Measurements from ENCODE around the gene BAIAP2. TPM values are rescaled to one million over a fixed set of nuclear protein-coding genes. Genes with fewer than 3 reads are reported as not detected.

Gene BAIAP2
- total RNA-seq, 1 donor from 2014 or later, result 37.6 TPM

DNA sequence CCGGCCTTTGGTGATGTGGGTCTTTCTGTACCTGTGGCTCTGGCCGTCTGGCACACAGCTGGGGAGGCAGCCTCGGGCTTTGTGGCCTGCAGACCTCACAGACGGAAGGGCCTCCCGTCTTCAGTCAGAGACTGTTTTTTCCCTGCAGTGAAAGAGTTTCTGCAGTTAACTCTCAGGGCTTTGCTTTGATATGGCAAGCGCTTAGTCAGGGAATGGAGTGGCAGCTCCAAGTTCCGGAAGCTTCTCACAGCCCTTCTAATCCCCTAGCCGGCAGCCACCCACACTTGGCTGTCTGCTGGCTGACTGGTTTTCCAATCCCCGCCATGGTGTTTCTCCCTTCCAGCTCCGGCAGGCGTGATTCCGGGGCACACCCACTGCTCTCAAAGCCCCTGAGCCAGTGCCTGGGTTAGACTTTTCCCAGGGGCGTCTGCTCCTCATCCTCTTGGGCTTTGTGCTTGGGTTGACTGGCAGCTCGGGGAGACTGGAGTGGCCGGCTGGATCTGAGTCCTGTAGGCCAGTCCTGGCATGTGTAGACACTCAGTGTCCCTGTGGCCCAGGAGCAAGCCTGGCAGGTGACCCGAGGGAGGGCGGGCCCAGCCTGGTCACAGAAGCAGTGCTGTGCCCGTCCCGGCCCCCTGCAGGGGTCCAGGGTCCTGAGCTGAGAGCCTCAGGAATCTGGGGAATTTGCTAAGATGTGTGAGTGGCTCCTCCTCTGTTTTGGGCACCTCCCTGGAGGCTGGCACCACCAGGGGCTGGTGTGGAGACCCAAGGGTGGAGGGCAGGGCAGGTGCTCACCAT is 29.9 kb downstream of the BAIAP2 start:
- Mint-ChIP-seq H3K9me3 (ENCODE audit: low read depth) (no peaks in the 10 kb centered on the region), H3K27ac (no peak overlapping the region), H3K27me3 (no peaks in the 10 kb centered on the region), H3K4me3 (ENCODE audit: low read depth) (no peak overlapping the region), H3K4me1 (ENCODE audit: low read depth) (no peaks in the 10 kb centered on the region), H3K36me3 (ENCODE audit: insufficient read depth) (peaks cover 12% of the 10 kb centered on the region)
- DNase-seq (ENCODE audit: low spot score, unreplicated experiment), result no peak
- TF ChIP-seq, protein P1, sequence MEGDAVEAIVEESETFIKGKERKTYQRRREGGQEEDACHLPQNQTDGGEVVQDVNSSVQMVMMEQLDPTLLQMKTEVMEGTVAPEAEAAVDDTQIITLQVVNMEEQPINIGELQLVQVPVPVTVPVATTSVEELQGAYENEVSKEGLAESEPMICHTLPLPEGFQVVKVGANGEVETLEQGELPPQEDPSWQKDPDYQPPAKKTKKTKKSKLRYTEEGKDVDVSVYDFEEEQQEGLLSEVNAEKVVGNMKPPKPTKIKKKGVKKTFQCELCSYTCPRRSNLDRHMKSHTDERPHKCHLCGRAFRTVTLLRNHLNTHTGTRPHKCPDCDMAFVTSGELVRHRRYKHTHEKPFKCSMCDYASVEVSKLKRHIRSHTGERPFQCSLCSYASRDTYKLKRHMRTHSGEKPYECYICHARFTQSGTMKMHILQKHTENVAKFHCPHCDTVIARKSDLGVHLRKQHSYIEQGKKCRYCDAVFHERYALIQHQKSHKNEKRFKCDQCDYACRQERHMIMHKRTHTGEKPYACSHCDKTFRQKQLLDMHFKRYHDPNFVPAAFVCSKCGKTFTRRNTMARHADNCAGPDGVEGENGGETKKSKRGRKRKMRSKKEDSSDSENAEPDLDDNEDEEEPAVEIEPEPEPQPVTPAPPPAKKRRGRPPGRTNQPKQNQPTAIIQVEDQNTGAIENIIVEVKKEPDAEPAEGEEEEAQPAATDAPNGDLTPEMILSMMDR (IDR thresholded peaks at IDR 0.05; ENCODE audit: unreplicated experiment), result no peak

DNA sequence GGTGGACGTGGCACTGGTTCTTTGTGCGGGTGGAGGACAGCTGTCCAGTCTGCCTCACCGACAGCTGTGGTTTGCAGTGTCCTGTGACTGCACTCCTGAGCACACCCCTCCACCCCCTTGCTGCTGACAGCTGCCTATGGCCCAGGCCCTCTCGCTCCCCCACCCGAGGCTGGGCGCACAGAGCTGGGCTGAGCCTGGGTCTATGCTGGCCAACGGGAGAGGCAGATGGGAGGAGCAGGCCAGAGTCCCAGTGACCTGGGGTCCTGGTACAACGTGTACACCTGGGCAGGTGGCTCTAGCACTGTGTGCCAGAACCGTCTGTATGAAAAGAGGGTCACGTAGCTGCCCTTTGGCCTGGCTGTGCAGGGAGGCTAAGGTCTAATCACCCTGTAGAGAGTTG is 30.5 kb downstream of the BAIAP2 start:
- Mint-ChIP-seq H3K9me3 (ENCODE audit: low read depth) (no peaks in the 10 kb centered on the region), H3K27me3 (no peaks in the 10 kb centered on the region), H3K4me1 (ENCODE audit: low read depth) (peaks cover 2% of the 10 kb centered on the region), H3K36me3 (ENCODE audit: insufficient read depth) (peaks cover 8% of the 10 kb centered on the region), H3K27ac (no peak overlapping the region), H3K4me3 (ENCODE audit: low read depth) (no peak overlapping the region)
- DNase-seq (ENCODE audit: low spot score, unreplicated experiment), result no peak
- TF ChIP-seq, protein P1 (IDR thresholded peaks at IDR 0.05; ENCODE audit: unreplicated experiment), result no peak

DNA sequence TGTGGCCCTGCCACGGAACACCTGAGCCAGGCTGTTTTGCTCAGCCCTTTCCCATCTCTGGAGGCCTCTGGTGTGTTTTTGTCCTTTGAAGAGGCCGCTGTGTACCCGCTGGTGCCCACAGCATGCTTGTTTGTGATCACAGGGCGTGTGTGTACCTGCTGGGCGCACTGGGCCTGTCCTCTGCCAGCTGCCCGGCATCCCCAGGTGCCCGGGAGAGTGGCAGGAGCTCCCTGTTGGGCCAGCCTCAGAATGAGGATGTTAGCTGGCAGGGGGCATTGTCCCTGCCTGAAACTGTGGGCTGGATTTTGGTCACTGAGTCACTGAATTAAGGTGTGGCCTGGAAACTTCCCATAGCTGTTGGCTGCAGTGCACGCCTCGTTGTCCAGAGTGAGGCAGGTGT is 31.1 kb downstream of the BAIAP2 start:
- H3K36me3 Mint-ChIP-seq (ENCODE audit: insufficient read depth), result peaks cover 8% of the 10 kb centered on the region
- TF ChIP-seq, protein P1 (IDR thresholded peaks at IDR 0.05; ENCODE audit: unreplicated experiment), result no peak
- peaks cover 6% of the 10 kb centered on the region for H3K4me1 Mint-ChIP-seq (ENCODE audit: low read depth)
- no peak overlapping the region for H3K27ac Mint-ChIP-seq
- H3K4me3 Mint-ChIP-seq (ENCODE audit: low read depth), result no peak overlapping the region
- H3K9me3 Mint-ChIP-seq (ENCODE audit: low read depth), result no peaks in the 10 kb centered on the region
- no peak for DNase-seq (ENCODE audit: low spot score, unreplicated experiment)
- H3K27me3 Mint-ChIP-seq, result no peaks in the 10 kb centered on the region

DNA sequence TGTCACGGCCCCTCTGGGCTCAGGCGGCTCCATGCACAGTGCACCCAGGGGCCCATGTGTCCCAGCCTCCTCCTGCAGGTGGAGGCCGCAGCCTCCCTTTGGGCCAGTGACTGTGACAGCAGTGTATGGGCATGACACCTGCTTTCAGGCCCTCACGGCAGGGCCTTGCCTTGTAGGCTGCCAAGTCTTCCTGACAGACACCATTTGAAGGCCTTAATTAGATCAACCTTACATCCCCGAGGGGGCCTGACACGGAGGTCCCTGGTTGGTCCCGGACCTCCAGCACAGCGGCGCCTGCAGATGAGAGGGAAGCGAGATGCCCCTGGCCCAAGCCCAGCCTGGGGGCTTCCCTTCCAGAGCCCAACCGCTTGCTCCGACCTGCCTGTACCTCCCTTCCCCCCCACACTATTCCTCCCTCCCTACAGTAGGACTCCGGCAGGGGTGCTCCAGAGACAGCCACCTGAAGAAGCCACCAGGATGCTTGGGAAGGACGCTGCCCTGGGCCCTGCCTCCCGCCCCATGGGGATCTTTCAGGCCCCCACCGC is 31.9 kb downstream of the BAIAP2 start:
- no peaks in the 10 kb centered on the region for H3K27me3 Mint-ChIP-seq
- TF ChIP-seq, protein P1 (IDR thresholded peaks at IDR 0.05; ENCODE audit: unreplicated experiment), result no peak
- DNase-seq (ENCODE audit: low spot score, unreplicated experiment), result no peak
- H3K9me3 Mint-ChIP-seq (ENCODE audit: low read depth), result no peaks in the 10 kb centered on the region
- H3K4me1 Mint-ChIP-seq (ENCODE audit: low read depth), result peaks cover 7% of the 10 kb centered on the region
- no peak overlapping the region for H3K27ac Mint-ChIP-seq
- H3K36me3 Mint-ChIP-seq (ENCODE audit: insufficient read depth), result peaks cover 4% of the 10 kb centered on the region
- no peak overlapping the region for H3K4me3 Mint-ChIP-seq (ENCODE audit: low read depth)

DNA sequence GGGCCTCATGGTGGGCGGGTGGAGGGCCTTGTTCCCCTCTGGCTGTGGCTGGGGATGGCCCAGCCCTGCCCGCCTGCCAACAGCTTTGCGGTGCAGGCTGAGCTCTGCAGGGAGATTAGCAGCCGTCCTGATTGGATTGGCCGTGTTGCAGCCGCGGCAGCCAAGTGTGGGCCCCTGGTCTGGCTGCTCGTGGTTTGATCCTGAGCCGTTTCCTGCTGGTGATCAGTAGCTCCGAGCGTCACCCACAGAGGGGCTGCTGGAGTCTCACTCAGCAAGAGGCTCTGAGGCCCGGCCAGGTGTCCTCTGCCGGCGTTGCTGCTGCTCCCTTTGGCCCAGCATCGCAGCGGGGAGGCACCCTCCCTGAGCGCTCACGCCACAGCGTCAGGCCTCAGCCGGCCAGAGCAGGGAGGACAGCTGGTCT is 32.5 kb downstream of the BAIAP2 start:
- no peak for DNase-seq (ENCODE audit: low spot score, unreplicated experiment)
- Mint-ChIP-seq H3K4me3 (ENCODE audit: low read depth) (no peak overlapping the region), H3K27me3 (no peaks in the 10 kb centered on the region), H3K9me3 (ENCODE audit: low read depth) (no peaks in the 10 kb centered on the region), H3K27ac (no peak overlapping the region), H3K4me1 (ENCODE audit: low read depth) (peaks cover 10% of the 10 kb centered on the region), H3K36me3 (ENCODE audit: insufficient read depth) (peaks cover 2% of the 10 kb centered on the region)
- TF ChIP-seq, protein P1 (IDR thresholded peaks at IDR 0.05; ENCODE audit: unreplicated experiment), result no peak

Measured in progenitor cell of endocrine pancreas (in vitro differentiated cells).